Dedifferentiated amniotic fluid mesenchymal stem cell (primary cell): Measurements from ENCODE around the gene TOP2A.
A peak's percentile ranks its signal among the peaks of the same experiment; 100 is the strongest.
"Not testable (repeated sequence)": the region's sequence is repeated elsewhere in the genome, so short reads cannot be mapped to it uniquely, and the experiment has no call there.

ENCODE experiments used
- DNase-seq: peaks from one replicate; pipeline ENCODE4 v3.0.0-alpha.2; 2016; ENCODE audit errors: extremely low spot score

TOP2A gene

GRCh38 chr17:40432864-40433528 is 15.3 kb upstream of the TOP2A start:
- peak; percentile 59 for DNase-seq

- no peak for DNase-seq
These were observed 13.5 kb upstream of the TOP2A start for GRCh38 chr17:40431231-40431602.

GRCh38 chr17:40430272-40431230 is 12.9 kb upstream of the TOP2A start:
- DNase-seq: no peak

GRCh38 chr17:40427002-40427491 is 9.4 kb upstream of the TOP2A start:
- no peak for DNase-seq

- no peak for DNase-seq
These were observed 8.0 kb upstream of the TOP2A start for GRCh38 chr17:40425741-40426140.

- DNase-seq: no peak
These were observed 5.4 kb upstream of the TOP2A start for GRCh38 chr17:40422990-40423633.

- no peak for DNase-seq
These were observed 2.0 kb upstream of the TOP2A start for GRCh38 chr17:40419559-40420331.

- DNase-seq: no peak
These were observed 671 bp upstream of the TOP2A start for GRCh38 chr17:40418428-40418706.

- no peak for DNase-seq
These were observed 463 bp downstream of the TOP2A start for GRCh38 chr17:40417258-40417608.

- DNase-seq: no peak
These were observed 1.0 kb downstream of the TOP2A start for GRCh38 chr17:40416671-40417070.

- DNase-seq: peak; percentile 46
These were observed 2.3 kb downstream of the TOP2A start for GRCh38 chr17:40415390-40415789.

GRCh38 chr17:40414312-40414711 is 3.4 kb downstream of the TOP2A start:
- DNase-seq: not testable (repeated sequence)

- no peak for DNase-seq
These were observed 4.8 kb downstream of the TOP2A start for GRCh38 chr17:40412880-40413279.

- no peak for DNase-seq
These were observed 5.9 kb downstream of the TOP2A start for GRCh38 chr17:40411821-40412220.

- no peak for DNase-seq
These were observed 7.6 kb downstream of the TOP2A start for GRCh38 chr17:40410082-40410481.

GRCh38 chr17:40409540-40409939 is 8.2 kb downstream of the TOP2A start:
- not testable (repeated sequence) for DNase-seq

GRCh38 chr17:40407460-40407859 is 10.2 kb downstream of the TOP2A start:
- peak; percentile 1 for DNase-seq

GRCh38 chr17:40404003-40404402 is 13.7 kb downstream of the TOP2A start:
- DNase-seq: no peak

- DNase-seq: peak; percentile 3
These were observed 15.0 kb downstream of the TOP2A start for GRCh38 chr17:40402668-40403067.

GRCh38 chr17:40399185-40399584 is 18.5 kb downstream of the TOP2A start:
- DNase-seq: peak; percentile 78

- not testable (repeated sequence) for DNase-seq
These were observed 31.1 kb downstream of the TOP2A start for GRCh38 chr17:40386555-40386954.

GRCh38 chr17:40382251-40382650 is 35.4 kb downstream of the TOP2A start:
- DNase-seq: no peak
